Upper lobe of left lung (tissue), 6 donors: ENCODE data around the gene LSP1. TPM values are rescaled to one million over a fixed set of nuclear protein-coding genes. Genes with fewer than 3 reads are reported as not detected.

Source experiments
- ATAC-seq, 2 donors: fragments of 200-7000 bp; cut with Tn5 transposase; one replicate each; pipeline ENCODE4 v1.9.1; 2022; ENCODE audit warnings: mild to moderate bottlenecking in 2 of 2, moderate library complexity in 2 of 2; ENCODE audit not compliant: low FRiP score in 2 of 2
- DNase-seq, 2 donors: peaks; one replicate each; pipeline ENCODE4 v3.0.0-alpha.2; 2019 to 2020
- H3K27ac ChIP-seq, 4 donors: fragments of 200-600 bp; sonication (generic); one replicate each; pipeline ENCODE4 v1.5.1; 2016 to 2019
- H3K27me3 ChIP-seq, 4 donors: fragments of 200-600 bp; sonication (generic); one replicate each; pipeline ENCODE4 v1.5.1; 2017 to 2019
- H3K36me3 ChIP-seq, 4 donors: fragments of 200-600 bp; sonication (generic); one replicate each; pipeline ENCODE4 v1.5.1; 2016 to 2019
- H3K4me1 ChIP-seq, 4 donors: fragments of 200-600 bp; sonication (generic); one replicate each; pipeline ENCODE4 v1.5.1; 2018 to 2019
- H3K4me3 ChIP-seq, 4 donors: fragments of 200-600 bp; sonication (generic); one replicate each; pipeline ENCODE4 v1.5.1; 2017 to 2019; ENCODE audit warnings: mild to moderate bottlenecking in 2 of 4, moderate library complexity in 1 of 4
- H3K9me3 ChIP-seq, 4 donors: fragments of 200-600 bp; sonication (generic); one replicate each; pipeline ENCODE4 v1.5.1; 2018 to 2019
- CTCF ChIP-seq, 6 experiments: fragments of 450-650 bp in 4 of 6; fragments of 200-600 bp in 2 of 6; sonication (generic) in 2 of 6; IDR thresholded peaks; one replicate each; pipeline ENCODE4 v1.5.1; 2016 to 2019; ENCODE audit warnings: antibody characterized with exemption in 6 of 6
- EP300 ChIP-seq, 4 donors: sonication (generic); formaldehyde crosslinking; IDR thresholded peaks; one replicate each; pipeline ENCODE4 v1.5.1; 2017; ENCODE audit warnings: antibody characterized with exemption in 4 of 4, control low read depth in 2 of 4
- POLR2A ChIP-seq, 4 donors: fragments of 450-650 bp; IDR thresholded peaks; one replicate each; pipeline ENCODE4 v1.5.1; 2016 to 2017; ENCODE audit warnings: antibody characterized with exemption in 4 of 4, mild to moderate bottlenecking in 2 of 4
- POLR2AphosphoS5 ChIP-seq, 2 donors: sonication (generic); formaldehyde crosslinking; IDR thresholded peaks; one replicate each; pipeline ENCODE4 v1.5.1; 2017; ENCODE audit warnings: antibody characterized with exemption in 2 of 2
- WGBS, 2 donors: methylation state at CpG; one replicate each; pipeline ENCODE4 v1.1.5; 2017 to 2018; 5-methylcytosine and 5-hydroxymethylcytosine counted together
- total RNA-seq, 6 donors: library from RNA; depleted of rRNA in 4 of 6; stranded (reverse); fragments of >200 nt in 4 of 6; gene quantifications; one replicate each; pipeline versions ENCODE4 v1.1.0 to v1.2.1, GENCODE V29; 2016 to 2021
- donor health status: DM: no; HTN: no; CAD: no; lungs with moderate emphysema.
- donor health status: DM: no; HTN: yes; CAD: no; lungs with severe emphysema.

Gene LSP1
- total RNA-seq, 6 donors from 2014 or later = 29.3 to 162 (median 66.2) TPM

DNA sequence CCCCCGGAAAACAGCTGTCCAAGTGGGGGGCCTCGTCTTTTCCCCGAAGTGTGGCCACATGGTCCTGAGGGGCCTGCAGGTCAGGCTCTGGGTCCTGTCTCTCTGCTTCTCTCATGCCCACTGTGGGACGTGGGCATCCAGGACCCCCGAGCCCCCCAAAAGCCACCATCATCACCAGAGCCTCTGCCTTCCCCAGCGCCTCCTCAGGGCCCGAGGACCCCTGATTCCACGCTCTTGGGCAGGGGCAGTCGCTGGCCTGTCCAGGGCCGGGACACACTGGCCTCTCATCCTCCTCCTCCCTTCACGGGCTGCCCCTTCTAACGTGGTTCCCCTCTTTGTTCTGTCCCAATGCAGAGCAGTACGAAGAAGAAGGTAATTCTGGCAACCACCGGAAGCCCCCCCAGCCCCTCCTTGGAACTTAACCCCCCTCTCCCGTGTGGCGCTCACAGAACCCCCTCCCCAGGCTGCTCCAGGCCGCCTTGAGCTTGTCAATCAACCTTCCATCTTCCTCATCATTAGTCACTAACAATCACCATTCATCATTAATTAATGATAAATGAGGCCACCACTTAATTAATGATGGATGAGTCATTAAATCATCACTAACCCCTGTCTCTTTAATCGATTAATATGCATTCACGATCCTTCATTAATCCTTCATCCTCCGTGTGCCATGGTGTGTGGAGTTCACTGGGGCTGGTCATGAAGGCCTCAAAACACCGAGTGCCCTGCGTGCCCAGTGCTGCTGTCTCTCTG is 70.5 kb downstream of the LSP1 start:
- no peaks in the 10 kb centered on the region for H3K27me3 ChIP-seq
- TF ChIP-seq CTCF (IDR thresholded peaks at IDR 0.05) (no peak), POLR2AphosphoS5 (IDR thresholded peaks at IDR 0.05) (no peak), POLR2A (IDR thresholded peaks at IDR 0.05) (no peak), EP300 (IDR thresholded peaks at IDR 0.05) (no peak)
- H3K9me3 ChIP-seq = no peaks in the 10 kb centered on the region
- peak in 1 of 2 donors; percentile 46 for DNase-seq
- H3K36me3 ChIP-seq = no peaks in the 10 kb centered on the region
- no peak overlapping the region for H3K4me3 ChIP-seq
- ATAC-seq = no peak
- 81 to 86% methylated on average over 17 to 22 of the region's 22 CpGs for WGBS, 2 donors
- no peaks in the 10 kb centered on the region for H3K4me1 ChIP-seq
- H3K27ac ChIP-seq = no peak overlapping the region

GRCh38 chr11:1924181-1924580 is 71.3 kb downstream of the LSP1 start:
- Histone ChIP-seq H3K4me3 (no peak overlapping the region), H3K27me3 (no peaks in the 10 kb centered on the region), H3K9me3 (no peaks in the 10 kb centered on the region), H3K4me1 (no peaks in the 10 kb centered on the region), H3K36me3 (no peaks in the 10 kb centered on the region), H3K27ac (no peak overlapping the region)
- WGBS, 2 donors = 66 to 82% methylated on average over 15 to 17 of the region's 17 CpGs
- DNase-seq = peak in 1 of 2 donors; percentile 82
- TF ChIP-seq EP300 (IDR thresholded peaks at IDR 0.05) = no peak
- no peak for TF ChIP-seq CTCF (IDR thresholded peaks at IDR 0.05)
- no peak for TF ChIP-seq POLR2AphosphoS5 (IDR thresholded peaks at IDR 0.05)
- no peak for TF ChIP-seq POLR2A (IDR thresholded peaks at IDR 0.05)
- ATAC-seq = no peak

DNA sequence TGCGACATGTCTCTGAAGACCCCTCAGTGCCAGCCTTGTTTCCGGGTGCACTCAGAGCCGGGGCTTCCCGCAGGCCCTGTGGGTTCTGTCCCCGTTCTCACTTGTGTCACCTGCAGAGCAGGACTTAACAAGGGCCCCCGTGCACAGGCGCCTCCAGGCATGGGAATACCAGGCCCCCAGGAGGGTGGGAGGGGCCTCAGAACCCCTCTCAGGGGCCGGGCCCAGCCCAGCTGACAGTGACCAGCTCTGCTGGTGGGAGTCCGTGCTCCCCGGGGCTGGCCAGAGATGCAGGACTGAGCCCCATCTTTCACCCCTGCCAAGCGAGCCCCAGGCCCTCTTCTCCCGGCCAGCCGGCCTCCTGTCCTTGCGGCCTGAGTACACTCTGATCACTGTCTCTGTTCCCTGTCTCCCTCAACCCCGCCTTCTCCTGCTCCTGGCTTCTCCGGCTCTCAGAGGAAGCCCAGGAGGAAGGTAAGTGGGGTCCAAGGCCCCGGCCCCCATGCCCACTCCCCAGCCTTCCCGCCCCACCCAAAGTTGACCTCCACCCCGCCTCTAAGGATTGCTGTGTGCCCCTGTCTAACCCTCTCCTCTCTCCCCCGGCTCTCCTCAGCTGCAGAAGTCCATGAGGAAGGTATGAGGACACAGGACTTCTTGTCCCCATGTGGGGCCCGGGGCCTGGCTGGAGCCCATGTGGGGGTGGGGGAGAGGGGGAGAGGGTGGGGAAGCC is 71.9 kb downstream of the LSP1 start:
- H3K9me3 ChIP-seq = no peaks in the 10 kb centered on the region
- H3K27me3 ChIP-seq = no peaks in the 10 kb centered on the region
- no peak overlapping the region for H3K27ac ChIP-seq
- no peak overlapping the region for H3K4me3 ChIP-seq
- 83 to 86% methylated on average over 11 to 21 of the region's 21 CpGs for WGBS, 2 donors
- no peaks in the 10 kb centered on the region for H3K4me1 ChIP-seq
- ATAC-seq = no peak
- TF ChIP-seq CTCF (IDR thresholded peaks at IDR 0.05) = no peak
- TF ChIP-seq POLR2AphosphoS5 (IDR thresholded peaks at IDR 0.05) = no peak
- TF ChIP-seq EP300 (IDR thresholded peaks at IDR 0.05) = no peak
- TF ChIP-seq POLR2A (IDR thresholded peaks at IDR 0.05) = no peak
- H3K36me3 ChIP-seq = no peaks in the 10 kb centered on the region
- peak in 1 of 2 donors; percentile 69 for DNase-seq

- 89 to 94% methylated on average over 11 to 23 of the region's 23 CpGs for WGBS, 2 donors
- Histone ChIP-seq H3K9me3 (no peaks in the 10 kb centered on the region), H3K36me3 (no peaks in the 10 kb centered on the region), H3K4me3 (no peak overlapping the region), H3K27me3 (no peaks in the 10 kb centered on the region), H3K27ac (no peak overlapping the region), H3K4me1 (no peaks in the 10 kb centered on the region)
- no peak for TF ChIP-seq POLR2AphosphoS5 (IDR thresholded peaks at IDR 0.05)
- no peak for TF ChIP-seq EP300 (IDR thresholded peaks at IDR 0.05)
- TF ChIP-seq POLR2A (IDR thresholded peaks at IDR 0.05) = no peak
- DNase-seq (peak in 1 of 2 donors; percentile 51), ATAC-seq (no peak)
Observed at GRCh38 chr11:1925373-1926155, 72.7 kb downstream of the LSP1 start.
